ENCODE measurements around the gene FSIP1. TPM values are rescaled to one million over a fixed set of nuclear protein-coding genes. Genes with fewer than 3 reads are reported as not detected.
A peak's percentile ranks its signal among the peaks of the same experiment; 100 is the strongest.

The FSIP1 gene
- total RNA-seq, 1 donor from 2014 or later: 2.5 TPM

- H3K4me1 ChIP-seq: peaks cover 5% of the 10 kb centered on the region
- H3F3A ChIP-seq (ENCODE audit: low read depth): peaks cover 5% of the 10 kb centered on the region
- no peak overlapping the region for H3K4me3 ChIP-seq
- no peaks in the 10 kb centered on the region for H3K36me3 ChIP-seq
- Mint-ChIP-seq H3K36me3 (no peaks in the 10 kb centered on the region), H3K9me3 (no peaks in the 10 kb centered on the region), H3K27me3 (ENCODE audit: insufficient read depth, low read depth) (peaks cover 4% of the 10 kb centered on the region), H3K27ac (no peak overlapping the region), H3K4me3 (no peak overlapping the region), H3K4me1 (peaks cover under 1% of the 10 kb centered on the region)
- TF ChIP-seq EZH2phosphoT487 (IDR thresholded peaks at IDR 0.05) (no peak), EZH2 (IDR thresholded peaks at IDR 0.05) (no peak), CTCF (IDR thresholded peaks at IDR 0.05) (no peak)
- no peak overlapping the region for H2AFZ ChIP-seq (replicated peaks)
- H3K27ac ChIP-seq: no peak overlapping the region
- H3K9ac ChIP-seq: no peak overlapping the region
- no peak overlapping the region for H3K4me2 ChIP-seq
- H3K27me3 ChIP-seq: no peaks in the 10 kb centered on the region
- H4K20me1 ChIP-seq (ENCODE audit: low read depth): no peaks in the 10 kb centered on the region
- no peaks in the 10 kb centered on the region for H3K79me2 ChIP-seq (ENCODE audit: low read depth)
- no peaks in the 10 kb centered on the region for H3K9me3 ChIP-seq (ENCODE audit: low read depth)
- no peak for DNase-seq (ENCODE audit: low spot score)
These were observed 217.5 kb downstream of the FSIP1 start for GRCh38 chr15:39564972-39565665.

GRCh38 chr15:39558421-39558820 lies 224.2 kb downstream of the FSIP1 start:
- Histone ChIP-seq H3K4me3 (no peak overlapping the region), H3K79me2 (ENCODE audit: low read depth) (no peaks in the 10 kb centered on the region), H2AFZ (replicated peaks) (no peak overlapping the region), H3K36me3 (no peaks in the 10 kb centered on the region), H4K20me1 (ENCODE audit: low read depth) (no peaks in the 10 kb centered on the region), H3K4me2 (no peak overlapping the region), H3K27ac (no peak overlapping the region), H3K4me1 (peaks cover 12% of the 10 kb centered on the region), H3K9me3 (ENCODE audit: low read depth) (no peaks in the 10 kb centered on the region), H3F3A (ENCODE audit: low read depth) (no peaks in the 10 kb centered on the region), H3K27me3 (no peaks in the 10 kb centered on the region), H3K9ac (no peak overlapping the region)
- no peak for DNase-seq (ENCODE audit: low spot score)
- no peak for TF ChIP-seq CTCF (IDR thresholded peaks at IDR 0.05)
- no peak for TF ChIP-seq EZH2phosphoT487 (IDR thresholded peaks at IDR 0.05)
- TF ChIP-seq EZH2 (IDR thresholded peaks at IDR 0.05): no peak
- Mint-ChIP-seq H3K4me1 (peaks cover 13% of the 10 kb centered on the region), H3K9me3 (no peaks in the 10 kb centered on the region), H3K27me3 (ENCODE audit: insufficient read depth, low read depth) (no peaks in the 10 kb centered on the region), H3K36me3 (no peaks in the 10 kb centered on the region), H3K4me3 (no peak overlapping the region), H3K27ac (no peak overlapping the region)

- peaks cover 12% of the 10 kb centered on the region for H3K4me1 ChIP-seq
- H3K27ac Mint-ChIP-seq: no peak overlapping the region
- no peaks in the 10 kb centered on the region for H3K27me3 ChIP-seq
- no peak overlapping the region for H3K27ac ChIP-seq
- H3F3A ChIP-seq (ENCODE audit: low read depth): no peaks in the 10 kb centered on the region
- TF ChIP-seq EZH2 (IDR thresholded peaks at IDR 0.05) (no peak), EZH2phosphoT487 (IDR thresholded peaks at IDR 0.05) (no peak), CTCF (IDR thresholded peaks at IDR 0.05) (no peak)
- peak overlapping the region; percentile 27 for H2AFZ ChIP-seq (replicated peaks)
- no peak overlapping the region for H3K4me2 ChIP-seq
- H3K9me3 ChIP-seq (ENCODE audit: low read depth): no peaks in the 10 kb centered on the region
- H3K36me3 ChIP-seq: no peaks in the 10 kb centered on the region
- no peaks in the 10 kb centered on the region for H3K9me3 Mint-ChIP-seq
- H3K27me3 Mint-ChIP-seq (ENCODE audit: insufficient read depth, low read depth): no peaks in the 10 kb centered on the region
- H3K4me3 Mint-ChIP-seq: no peak overlapping the region
- H3K79me2 ChIP-seq (ENCODE audit: low read depth): no peaks in the 10 kb centered on the region
- H3K9ac ChIP-seq: no peak overlapping the region
- no peaks in the 10 kb centered on the region for H3K36me3 Mint-ChIP-seq
- peaks cover 13% of the 10 kb centered on the region for H3K4me1 Mint-ChIP-seq
- no peak overlapping the region for H3K4me3 ChIP-seq
- H4K20me1 ChIP-seq (ENCODE audit: low read depth): no peaks in the 10 kb centered on the region
- DNase-seq (ENCODE audit: low spot score): no peak
These were observed 226.2 kb downstream of the FSIP1 start for GRCh38 chr15:39556461-39556860.

Measured in neural progenitor cell (in vitro differentiated cells).